ENCODE measurements around the gene VPS13D. TPM values are rescaled to one million over a fixed set of nuclear protein-coding genes. Genes with fewer than 3 reads are reported as not detected.

The VPS13D gene
- total and polyA plus RNA-seq, 2 of the 4 experiments (the other 2 are of a cell fraction): 9.0 to 16.3 TPM

DNA sequence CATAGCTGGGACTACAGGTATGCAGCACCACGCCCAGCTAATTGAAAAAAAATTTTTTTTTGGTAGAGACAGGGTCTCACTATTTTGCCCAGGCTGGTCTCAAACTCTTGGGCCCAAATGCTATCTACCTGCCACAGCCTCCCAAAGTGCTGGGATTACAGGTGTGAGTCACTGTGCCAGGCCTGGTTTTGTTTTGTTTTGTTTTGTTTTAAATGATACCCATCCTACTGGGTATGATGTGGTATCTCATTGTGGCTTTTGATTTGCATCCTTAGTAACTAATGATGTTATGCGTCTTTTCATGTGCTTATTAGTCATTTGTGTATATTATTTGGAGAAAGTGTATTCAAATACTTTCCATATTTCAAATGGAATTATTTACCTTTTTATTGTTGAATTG is 142.3 kb downstream of the VPS13D start:
- CTCF ChIA-PET: no interaction called here
- BruUV-seq (replicated peaks): no TSS peak
- Histone ChIP-seq H3K18ac (ENCODE audit: low read depth, low read length) (no peak overlapping the region), H3K4me3 (ENCODE audit: insufficient read depth, low read depth, low read length) (no peak overlapping the region), H3K27me3 (ENCODE audit: control insufficient read depth, insufficient read depth, low read length) (no peaks in the 10 kb centered on the region), H4K91ac (ENCODE audit: insufficient read depth, low read depth, low read length) (no peak overlapping the region), H3K9ac (ENCODE audit: low read depth, low read length) (no peak overlapping the region), H3K9me1 (ENCODE audit: insufficient read depth, low read length) (peaks cover 3% of the 10 kb centered on the region), H3K4ac (ENCODE audit: low read depth, low read length) (no peak overlapping the region), H3K23ac (ENCODE audit: low read depth, low read length) (no peak overlapping the region), H3K56ac (ENCODE audit: extremely low read depth, insufficient read depth, low read length) (no peak overlapping the region), H3K36me3 (ENCODE audit: control insufficient read depth, insufficient read depth, low read length) (peaks cover 19% of the 10 kb centered on the region), H2AK5ac (ENCODE audit: low read depth, low read length) (no peak overlapping the region), H2BK20ac (ENCODE audit: low read depth, low read length) (no peak overlapping the region), H2AFZ (replicated peaks; ENCODE audit: low read length, poor library complexity) (no peak overlapping the region), H2AK9ac (replicated peaks; ENCODE audit: low read depth, low read length, poor library complexity) (no peak overlapping the region), H3K9me3 (ENCODE audit: control insufficient read depth, insufficient read depth, low read length) (no peaks in the 10 kb centered on the region), H3K79me1 (ENCODE audit: low read depth in 1 of 2, low read length in 2 of 2) (0 out of 4 replicates have a peak, but pooled peaks cover 0 to 3% of the 10 kb centered on the region in 2 experiments), H3K27ac (ENCODE audit: insufficient read depth, low read length) (no peak overlapping the region), H2BK120ac (ENCODE audit: low read depth, low read length) (no peak overlapping the region), H2BK15ac (ENCODE audit: low read depth, low read length) (no peak overlapping the region), H4K5ac (ENCODE audit: low read depth, low read length) (no peak overlapping the region), H3K4me2 (ENCODE audit: low read depth, low read length) (no peak overlapping the region), H4K20me1 (ENCODE audit: insufficient read depth, low read length) (no peaks in the 10 kb centered on the region), H4K8ac (ENCODE audit: low read depth in 2 of 2, low read length in 2 of 2) (no peak overlapping the region), H3K4me1 (ENCODE audit: control insufficient read depth, insufficient read depth, low read length) (no peaks in the 10 kb centered on the region; the same call in 1 of the 2 replicates), H3K14ac (replicated peaks; ENCODE audit: low read depth, low read length) (no peak overlapping the region), H2BK5ac (ENCODE audit: low read depth, low read length, poor library complexity, severe bottlenecking) (no peak overlapping the region)
- no CpG with 5 or more reads among the region's 2 CpGs for WGBS, 2 experiments (ENCODE audit: extremely low coverage in 2 of 2, insufficient read length in 1 of 2)
- in situ Hi-C loops (cut with MboI; ENCODE audit: low sequenced_read_pairs): no loop called here
- POLR2A ChIA-PET (ENCODE audit: unreplicated experiment): interaction anchor here (0.6 kb wide), 1 partner anchor 49 kb away, joined by 4 read pairs; no protein-coding TSS in a partner anchor
- dilution Hi-C loops (cut with HindIII; ENCODE audit: low sequenced_read_pairs, unreplicated experiment): no loop called here
- DNase-seq (no peak), ATAC-seq (ENCODE audit: low read depth) (no peak; the same call in 1 of the 2 replicates)
- intact Hi-C loops (cut with micrococcal nuclease): no loop called here
- TF ChIP-seq NFE2L2 (IDR thresholded peaks at IDR 0.05; ENCODE audit: low read depth, low read length) (no peak), RAD21 (IDR thresholded peaks at IDR 0.05; ENCODE audit: low read length) (no peak), MAFK (IDR thresholded peaks at IDR 0.05; ENCODE audit: low read depth, low read length) (no peak), FOS (IDR thresholded peaks at IDR 0.05; ENCODE audit: low read depth, low read length) (no peak), RCOR1 (IDR thresholded peaks at IDR 0.05; ENCODE audit: insufficient replicate concordance, low read length) (no peak), CEBPB (IDR thresholded peaks at IDR 0.05; ENCODE audit: low read depth, low read length) (no peak), CHD1 (IDR thresholded peaks at IDR 0.05; ENCODE audit: low read depth, low read length) (no peak), MAZ (IDR thresholded peaks at IDR 0.05; ENCODE audit: borderline replicate concordance, low read depth, low read length) (no peak), POLR2A (IDR thresholded peaks at IDR 0.05; ENCODE audit: low read depth, low read length) (no peak), BHLHE40 (IDR thresholded peaks at IDR 0.05; ENCODE audit: low read depth, low read length) (no peak), SMC3 (IDR thresholded peaks at IDR 0.05; ENCODE audit: low read depth, low read length) (no peak), RFX5 (IDR thresholded peaks at IDR 0.05; ENCODE audit: low read depth, low read length) (no peak), MXI1 (IDR thresholded peaks at IDR 0.05; ENCODE audit: borderline replicate concordance, low read depth, low read length) (no peak)
- TF ChIP-seq, protein P1, sequence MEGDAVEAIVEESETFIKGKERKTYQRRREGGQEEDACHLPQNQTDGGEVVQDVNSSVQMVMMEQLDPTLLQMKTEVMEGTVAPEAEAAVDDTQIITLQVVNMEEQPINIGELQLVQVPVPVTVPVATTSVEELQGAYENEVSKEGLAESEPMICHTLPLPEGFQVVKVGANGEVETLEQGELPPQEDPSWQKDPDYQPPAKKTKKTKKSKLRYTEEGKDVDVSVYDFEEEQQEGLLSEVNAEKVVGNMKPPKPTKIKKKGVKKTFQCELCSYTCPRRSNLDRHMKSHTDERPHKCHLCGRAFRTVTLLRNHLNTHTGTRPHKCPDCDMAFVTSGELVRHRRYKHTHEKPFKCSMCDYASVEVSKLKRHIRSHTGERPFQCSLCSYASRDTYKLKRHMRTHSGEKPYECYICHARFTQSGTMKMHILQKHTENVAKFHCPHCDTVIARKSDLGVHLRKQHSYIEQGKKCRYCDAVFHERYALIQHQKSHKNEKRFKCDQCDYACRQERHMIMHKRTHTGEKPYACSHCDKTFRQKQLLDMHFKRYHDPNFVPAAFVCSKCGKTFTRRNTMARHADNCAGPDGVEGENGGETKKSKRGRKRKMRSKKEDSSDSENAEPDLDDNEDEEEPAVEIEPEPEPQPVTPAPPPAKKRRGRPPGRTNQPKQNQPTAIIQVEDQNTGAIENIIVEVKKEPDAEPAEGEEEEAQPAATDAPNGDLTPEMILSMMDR (conservative IDR thresholded peaks at IDR 0.05; ENCODE audit: low read depth, low read length): no peak
- TF ChIP-seq, protein P2, sequence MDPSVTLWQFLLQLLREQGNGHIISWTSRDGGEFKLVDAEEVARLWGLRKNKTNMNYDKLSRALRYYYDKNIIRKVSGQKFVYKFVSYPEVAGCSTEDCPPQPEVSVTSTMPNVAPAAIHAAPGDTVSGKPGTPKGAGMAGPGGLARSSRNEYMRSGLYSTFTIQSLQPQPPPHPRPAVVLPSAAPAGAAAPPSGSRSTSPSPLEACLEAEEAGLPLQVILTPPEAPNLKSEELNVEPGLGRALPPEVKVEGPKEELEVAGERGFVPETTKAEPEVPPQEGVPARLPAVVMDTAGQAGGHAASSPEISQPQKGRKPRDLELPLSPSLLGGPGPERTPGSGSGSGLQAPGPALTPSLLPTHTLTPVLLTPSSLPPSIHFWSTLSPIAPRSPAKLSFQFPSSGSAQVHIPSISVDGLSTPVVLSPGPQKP (IDR thresholded peaks at IDR 0.05; ENCODE audit: borderline replicate concordance, low read depth, low read length): no peak
- TF ChIP-seq, protein P3, sequence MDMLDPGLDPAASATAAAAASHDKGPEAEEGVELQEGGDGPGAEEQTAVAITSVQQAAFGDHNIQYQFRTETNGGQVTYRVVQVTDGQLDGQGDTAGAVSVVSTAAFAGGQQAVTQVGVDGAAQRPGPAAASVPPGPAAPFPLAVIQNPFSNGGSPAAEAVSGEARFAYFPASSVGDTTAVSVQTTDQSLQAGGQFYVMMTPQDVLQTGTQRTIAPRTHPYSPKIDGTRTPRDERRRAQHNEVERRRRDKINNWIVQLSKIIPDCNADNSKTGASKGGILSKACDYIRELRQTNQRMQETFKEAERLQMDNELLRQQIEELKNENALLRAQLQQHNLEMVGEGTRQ (IDR thresholded peaks at IDR 0.05; ENCODE audit: low read depth, low read length): no peak
